HCT116 (cell line): ENCODE results near the gene DTNB.

Source experiments
- ATF3 ChIP-seq: IDR thresholded peaks from 2 replicates; pipeline ENCODE4 v1.6.1; 2012
- CTCF ChIP-seq, 3 experiments: fragments of 200-600 bp in 1 of 3; sonication (generic) in 1 of 3; IDR thresholded peaks in 2 of 3; conservative IDR thresholded peaks in 1 of 3; 2 replicates each; pipeline ENCODE4 v1.5.1; 2012 to 2017; ENCODE audit warnings: low read depth in 2 of 3, low read length in 2 of 3, antibody characterized with exemption in 1 of 3, borderline replicate concordance in 1 of 3, control low read depth in 1 of 3, mild to moderate bottlenecking in 1 of 3, mixed read lengths in 1 of 3, mixed run types in 1 of 3, moderate library complexity in 1 of 3; ENCODE audit not compliant: insufficient read depth in 1 of 3
- JUND ChIP-seq: IDR thresholded peaks from 2 replicates; pipeline ENCODE4 v1.6.1; 2012
- POLR2A ChIP-seq: IDR thresholded peaks from 2 replicates; pipeline ENCODE4 v1.7.0; 2011; ENCODE audit warnings: borderline replicate concordance; ENCODE audit not compliant: insufficient read depth, insufficient read length; ENCODE audit errors: extremely low read depth
- REST ChIP-seq: IDR thresholded peaks from 2 replicates; pipeline ENCODE4 v1.6.1; 2012; ENCODE audit warnings: low read depth
- YY1 ChIP-seq: IDR thresholded peaks from 2 replicates; pipeline ENCODE4 v1.6.1; 2011; ENCODE audit warnings: low read length, low read depth, moderate library complexity, mild to moderate bottlenecking; ENCODE audit not compliant: insufficient replicate concordance; ENCODE audit errors: extremely low read depth

- TF ChIP-seq YY1 (no peak), CTCF (IDR thresholded peaks at IDR 0.05 in 2 of 3, conservative IDR thresholded peaks at IDR 0.05 in 1 of 3; ENCODE audit: borderline replicate concordance in 1 of 3, insufficient read depth in 1 of 3, low read depth in 2 of 3, low read length in 2 of 3) (no peak), ATF3 (no peak), JUND (no peak), REST (no peak), POLR2A (no peak)
Measured at GRCh38 chr2:25380586-25381375, 292.6 kb downstream of the DTNB start.
